ENCODE measurements around the gene SYCP2L. TPM values are rescaled to one million over a fixed set of nuclear protein-coding genes. Genes with fewer than 3 reads are reported as not detected.

The SYCP2L gene
- total RNA-seq, 1 donor: 0.36 TPM

DNA sequence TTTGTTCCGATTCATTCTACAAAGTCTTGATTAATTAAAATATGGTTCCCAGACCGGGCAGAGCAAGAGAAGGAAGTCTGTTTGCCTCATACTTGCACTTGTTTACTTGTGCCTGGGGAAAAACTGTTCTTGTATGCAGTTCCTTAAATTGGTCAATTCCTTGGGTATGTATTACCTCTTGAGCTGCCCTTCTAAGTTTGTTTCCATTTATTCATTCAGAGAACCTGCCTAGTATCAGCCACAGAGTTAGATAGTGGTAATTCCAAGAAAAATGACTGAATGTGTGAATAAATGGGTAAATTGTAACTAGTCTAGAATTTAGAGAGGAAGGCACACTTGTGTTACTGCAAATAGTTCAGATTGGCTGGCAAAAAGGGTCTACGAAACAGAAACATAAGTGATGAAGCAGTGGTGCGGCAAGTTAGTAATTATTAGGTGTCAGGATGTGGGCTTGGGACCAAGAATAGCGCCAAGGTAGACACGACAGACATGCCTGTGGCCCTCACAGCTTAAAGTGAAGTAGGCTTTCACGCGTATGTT is 48.0 kb upstream of the SYCP2L start:
- DNase-seq (ENCODE audit: insufficient read length, low spot score, missing footprints): no peak
- peak overlapping the region; percentile 91 for H3K4me2 ChIP-seq (ENCODE audit: insufficient read depth, low read length)
- no peaks in the 10 kb centered on the region for H3K36me3 ChIP-seq (ENCODE audit: insufficient read depth, low read length)
- peak overlapping the region; percentile 76 for H3K4me3 ChIP-seq (ENCODE audit: insufficient read depth, low read length)
- H3K27me3 ChIP-seq (ENCODE audit: insufficient read depth, low read length): peaks cover 37% of the 10 kb centered on the region
- no peaks in the 10 kb centered on the region for H3K9me3 ChIP-seq (ENCODE audit: low read depth, low read length)
- no peaks in the 10 kb centered on the region for H4K20me1 ChIP-seq (ENCODE audit: insufficient read depth, low read length)
- H3K4me1 ChIP-seq (ENCODE audit: insufficient read depth, low read length): peaks cover 9% of the 10 kb centered on the region
- no peak for TF ChIP-seq CTCF (IDR thresholded peaks at IDR 0.05; ENCODE audit: extremely low read depth, low read depth, low read length)
- H3K27ac ChIP-seq (ENCODE audit: low read depth, low read length): no peak overlapping the region
- H3K79me2 ChIP-seq (ENCODE audit: insufficient read depth, low read length): no peaks in the 10 kb centered on the region
- H2AFZ ChIP-seq (ENCODE audit: low read length): no peak overlapping the region

- Histone ChIP-seq H3K79me2 (ENCODE audit: insufficient read depth, low read length) (no peaks in the 10 kb centered on the region), H3K27ac (ENCODE audit: low read depth, low read length) (no peak overlapping the region), H2AFZ (ENCODE audit: low read length) (no peak overlapping the region), H3K9me3 (ENCODE audit: low read depth, low read length) (no peaks in the 10 kb centered on the region), H4K20me1 (ENCODE audit: insufficient read depth, low read length) (no peaks in the 10 kb centered on the region), H3K4me2 (ENCODE audit: insufficient read depth, low read length) (no peak overlapping the region), H3K27me3 (ENCODE audit: insufficient read depth, low read length) (peaks cover 9% of the 10 kb centered on the region), H3K4me1 (ENCODE audit: insufficient read depth, low read length) (no peaks in the 10 kb centered on the region), H3K4me3 (ENCODE audit: insufficient read depth, low read length) (no peak overlapping the region), H3K36me3 (ENCODE audit: insufficient read depth, low read length) (no peaks in the 10 kb centered on the region)
- TF ChIP-seq CTCF (IDR thresholded peaks at IDR 0.05; ENCODE audit: extremely low read depth, low read depth, low read length): no peak
- DNase-seq (ENCODE audit: insufficient read length, low spot score, missing footprints): no peak
These were observed 43.3 kb upstream of the SYCP2L start for GRCh38 chr6:10843554-10843953.

GRCh38 chr6:10847684-10848083 is 39.2 kb upstream of the SYCP2L start:
- no peaks in the 10 kb centered on the region for H3K4me1 ChIP-seq (ENCODE audit: insufficient read depth, low read length)
- H2AFZ ChIP-seq (ENCODE audit: low read length): no peak overlapping the region
- TF ChIP-seq CTCF (IDR thresholded peaks at IDR 0.05; ENCODE audit: extremely low read depth, low read depth, low read length): peak; percentile 24
- H3K36me3 ChIP-seq (ENCODE audit: insufficient read depth, low read length): no peaks in the 10 kb centered on the region
- no peaks in the 10 kb centered on the region for H3K9me3 ChIP-seq (ENCODE audit: low read depth, low read length)
- H3K79me2 ChIP-seq (ENCODE audit: insufficient read depth, low read length): no peaks in the 10 kb centered on the region
- H3K27ac ChIP-seq (ENCODE audit: low read depth, low read length): no peak overlapping the region
- no peak overlapping the region for H3K4me2 ChIP-seq (ENCODE audit: insufficient read depth, low read length)
- H4K20me1 ChIP-seq (ENCODE audit: insufficient read depth, low read length): no peaks in the 10 kb centered on the region
- no peaks in the 10 kb centered on the region for H3K27me3 ChIP-seq (ENCODE audit: insufficient read depth, low read length)
- DNase-seq (ENCODE audit: insufficient read length, low spot score, missing footprints): no peak
- no peak overlapping the region for H3K4me3 ChIP-seq (ENCODE audit: insufficient read depth, low read length)

DNA sequence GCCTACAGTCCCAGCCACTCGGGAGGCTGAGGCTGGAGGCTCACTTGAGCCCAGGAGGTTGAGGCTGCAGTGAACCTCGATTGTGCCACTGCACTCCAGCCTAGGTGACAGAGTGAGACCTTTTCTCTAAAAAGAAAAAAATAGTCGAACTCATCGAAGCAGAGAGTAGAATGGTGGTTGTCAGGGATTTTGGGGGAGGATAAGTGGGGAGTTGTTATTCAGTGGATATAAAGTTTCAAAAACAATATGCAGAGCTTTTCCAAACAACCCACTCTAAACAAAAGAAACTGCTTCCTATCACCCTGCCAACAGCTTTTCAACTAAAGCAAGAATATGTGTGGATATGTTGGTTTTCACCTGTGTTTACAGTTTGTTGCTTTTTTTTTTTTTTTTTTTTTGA is 37.0 kb upstream of the SYCP2L start:
- Histone ChIP-seq H4K20me1 (ENCODE audit: insufficient read depth, low read length) (no peaks in the 10 kb centered on the region), H3K27me3 (ENCODE audit: insufficient read depth, low read length) (no peaks in the 10 kb centered on the region), H3K27ac (ENCODE audit: low read depth, low read length) (no peak overlapping the region), H3K36me3 (ENCODE audit: insufficient read depth, low read length) (no peaks in the 10 kb centered on the region), H3K79me2 (ENCODE audit: insufficient read depth, low read length) (no peaks in the 10 kb centered on the region), H2AFZ (ENCODE audit: low read length) (no peak overlapping the region), H3K4me1 (ENCODE audit: insufficient read depth, low read length) (no peaks in the 10 kb centered on the region), H3K4me2 (ENCODE audit: insufficient read depth, low read length) (no peak overlapping the region), H3K4me3 (ENCODE audit: insufficient read depth, low read length) (no peak overlapping the region), H3K9me3 (ENCODE audit: low read depth, low read length) (no peaks in the 10 kb centered on the region)
- no peak for DNase-seq (ENCODE audit: insufficient read length, low spot score, missing footprints)
- no peak for TF ChIP-seq CTCF (IDR thresholded peaks at IDR 0.05; ENCODE audit: extremely low read depth, low read depth, low read length)
